ENCODE measurements around the gene TBX10.
"Not testable (repeated sequence)": the region's sequence is repeated elsewhere in the genome, so short reads cannot be mapped to it uniquely, and the experiment has no call there.

TBX10 gene

DNA sequence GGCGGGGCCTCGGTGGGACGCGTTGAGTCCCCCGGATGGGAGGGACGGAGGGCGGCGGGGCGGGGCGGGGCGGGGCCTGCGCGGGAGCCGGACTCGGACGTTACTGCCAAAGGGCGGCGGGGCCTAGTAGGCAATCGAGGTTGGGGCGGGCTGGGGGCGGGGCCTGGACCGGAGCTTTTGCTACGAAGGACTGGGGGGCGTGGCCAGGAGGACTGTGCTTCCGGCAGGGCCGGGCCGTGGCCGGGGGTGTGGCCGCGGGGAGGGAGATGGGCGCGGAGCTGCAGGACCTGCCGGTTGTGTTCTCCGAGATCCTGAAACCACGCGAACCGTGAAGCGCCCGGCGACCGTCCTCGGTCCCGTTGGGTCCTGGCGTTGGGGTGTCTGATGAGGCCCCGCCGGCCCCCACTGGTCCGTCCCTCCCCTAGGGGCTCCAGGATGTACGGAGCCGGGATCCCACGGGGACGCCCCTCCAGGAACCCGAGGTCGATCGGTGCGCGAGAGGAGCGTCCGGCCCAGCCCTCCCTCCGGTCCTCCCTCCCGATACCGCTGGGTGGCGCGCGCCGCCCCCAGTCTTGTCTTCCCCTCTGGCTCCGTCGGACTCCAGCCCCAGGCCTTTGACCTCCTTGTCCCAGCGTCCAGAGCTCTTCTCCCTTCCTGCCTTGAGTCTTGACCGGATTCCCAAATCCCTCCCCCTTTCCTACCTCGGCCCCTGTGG is 9.2 kb downstream of the TBX10 start:
- DNase-seq: peak; percentile 97

DNA sequence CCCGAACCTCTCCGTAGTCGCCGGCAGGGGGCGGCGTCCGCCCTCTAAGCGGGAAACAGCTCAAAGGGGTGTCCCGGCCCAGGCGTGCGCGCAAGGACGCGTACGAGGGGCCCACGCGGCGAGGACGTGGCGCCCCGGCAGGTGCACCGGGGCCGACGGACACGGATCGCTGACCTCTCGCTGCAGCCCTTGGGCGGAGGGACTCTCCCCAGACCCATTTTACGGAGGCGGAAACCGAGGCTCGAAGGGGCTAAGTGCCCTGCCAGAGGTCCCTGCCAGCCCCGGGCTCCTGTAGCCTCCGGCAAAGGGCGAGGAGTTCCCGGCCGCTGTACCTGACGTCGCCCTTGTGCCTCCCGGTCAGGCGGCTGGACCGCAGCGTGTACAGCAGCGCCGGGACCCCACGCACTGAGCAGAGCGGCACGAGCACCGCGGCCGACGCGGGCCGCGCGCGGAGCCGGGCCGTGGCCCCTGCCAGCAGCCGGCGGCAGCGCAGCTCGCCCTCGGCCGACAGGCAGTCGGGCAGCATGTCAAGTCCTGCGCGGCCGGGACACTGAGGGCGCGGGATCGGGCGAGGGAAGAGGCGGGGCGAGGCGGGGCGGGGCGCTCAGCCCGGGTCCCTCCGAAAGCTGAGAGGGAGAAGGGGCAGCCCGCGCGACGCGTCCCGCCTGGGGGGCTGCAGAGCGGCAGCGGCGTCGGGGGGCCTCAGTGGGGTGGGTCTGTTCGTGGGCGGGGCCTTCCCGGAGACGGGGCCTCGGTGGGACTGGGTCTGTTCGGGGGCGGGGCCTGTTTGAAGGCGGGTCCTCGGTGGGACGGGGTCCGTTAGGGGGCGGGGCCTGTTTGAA is 10.0 kb downstream of the TBX10 start, which contains the start of gene NUDT8:
NUDT8 (minus strand) TSS at position 552 of the 842 bp plus-strand sequence; CDS start at position 526, 26 bp downstream.
- DNase-seq: peak; percentile 78

DNA sequence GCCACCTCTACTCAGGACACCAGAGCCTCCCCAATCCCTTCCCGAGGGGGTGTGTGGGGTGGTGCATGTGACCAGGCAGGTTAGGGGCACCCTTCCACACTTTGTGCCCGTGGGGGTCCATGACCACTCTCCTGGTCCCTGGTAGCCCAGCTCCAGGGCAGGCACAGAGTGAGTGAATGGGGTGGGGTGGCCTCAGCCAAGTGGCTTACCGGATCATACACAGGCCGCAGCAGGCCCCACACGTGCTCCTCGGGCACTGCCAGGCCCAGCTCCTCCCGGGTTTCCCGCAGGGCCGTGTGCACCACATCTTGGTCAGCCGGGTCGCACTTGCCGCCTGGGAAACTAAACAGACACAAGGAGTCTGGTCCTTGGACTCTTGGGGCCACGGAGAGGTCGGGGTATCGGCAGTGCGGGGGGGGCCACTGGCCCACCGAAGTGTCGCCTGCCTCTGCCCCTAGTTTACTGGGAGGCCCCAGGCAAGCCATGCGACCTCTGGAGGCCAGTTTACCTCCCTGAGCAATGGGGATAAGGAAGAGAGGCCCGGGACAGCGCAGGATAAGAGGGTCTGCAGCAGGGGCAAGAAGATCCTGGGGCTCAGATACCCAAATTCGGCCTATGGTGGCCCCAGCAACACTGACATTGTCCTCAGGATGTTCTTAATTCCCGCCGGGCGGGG is 10.7 kb downstream of the TBX10 start:
- DNase-seq: no peak

DNA sequence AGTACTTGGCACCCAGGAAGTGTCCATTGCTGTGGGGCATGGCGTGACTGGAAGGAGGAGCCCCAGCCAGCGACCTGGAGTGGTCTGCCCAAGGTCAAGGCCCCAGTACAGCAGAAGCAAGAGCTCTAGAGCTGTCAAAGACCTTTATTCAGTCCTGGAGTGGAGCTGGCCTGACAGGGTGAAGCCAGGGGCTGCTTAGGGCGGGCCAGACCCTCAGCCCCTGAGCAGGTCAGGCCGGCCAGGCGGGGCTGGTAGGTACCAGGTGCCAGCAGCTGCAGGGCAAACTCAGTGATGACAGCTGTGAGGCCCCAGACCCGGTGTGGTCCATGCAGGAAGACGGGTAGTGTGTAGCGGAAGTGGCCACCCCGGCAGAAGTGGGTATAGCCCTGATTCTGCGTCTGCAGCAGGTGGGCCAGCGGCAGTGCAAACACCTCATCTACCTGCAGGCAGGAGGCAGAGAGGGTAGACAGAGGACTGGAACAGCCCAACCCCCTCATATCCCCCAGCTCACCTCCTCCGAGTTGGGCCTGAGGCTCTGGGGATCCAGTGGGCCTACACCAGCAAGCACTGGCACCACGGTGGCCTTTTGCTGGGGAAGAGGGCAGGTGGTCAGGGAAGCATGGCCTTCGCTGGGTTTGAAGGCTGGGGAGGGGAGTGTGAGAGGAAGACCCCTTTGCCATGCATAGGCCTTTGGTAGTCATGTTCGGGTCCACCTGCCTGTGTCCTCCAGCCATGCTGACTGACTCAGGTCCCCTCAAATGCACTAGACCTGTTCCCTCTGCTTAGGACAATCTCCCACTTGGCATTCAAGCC is 11.5 kb downstream of the TBX10 start:
- DNase-seq: no peak

DNA sequence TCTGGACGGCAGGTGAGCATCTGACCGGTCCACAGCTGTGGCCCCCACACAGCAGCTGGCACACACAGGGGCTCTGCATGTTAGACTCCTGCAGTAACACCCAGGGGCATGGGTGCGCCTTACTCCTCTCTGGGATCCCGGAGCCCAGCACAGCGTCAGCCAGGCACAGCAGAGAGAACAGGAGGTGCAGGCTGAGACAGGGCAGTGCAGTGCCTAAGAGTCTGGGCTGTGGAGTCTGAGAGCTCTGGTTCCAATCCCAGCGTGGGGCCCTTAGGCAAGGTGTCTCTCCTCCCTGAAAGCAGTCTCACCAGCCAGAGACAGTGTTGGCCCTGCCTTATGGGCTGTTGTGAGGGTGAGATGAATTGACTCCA is 12.1 kb downstream of the TBX10 start:
- no peak for DNase-seq

DNA sequence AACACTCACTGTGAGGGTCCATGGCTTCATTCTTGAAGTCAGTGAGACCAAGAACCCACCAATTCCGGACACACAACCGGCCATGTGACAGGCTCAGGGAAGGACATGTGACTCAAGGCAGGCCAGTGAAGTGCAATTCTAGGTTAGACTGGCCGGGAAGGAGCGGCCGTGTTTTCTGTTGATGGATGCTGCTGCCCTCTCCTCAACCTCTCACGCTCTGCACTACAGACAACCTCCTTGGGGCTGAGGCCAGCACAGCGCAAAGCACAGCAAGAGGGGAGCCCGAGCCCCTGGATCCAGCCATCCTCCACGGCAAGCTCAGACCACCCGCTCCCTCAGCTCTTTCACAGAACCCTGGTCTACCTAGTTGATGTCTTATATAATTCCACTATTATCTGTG is 12.6 kb downstream of the TBX10 start:
- DNase-seq: no peak

DNA sequence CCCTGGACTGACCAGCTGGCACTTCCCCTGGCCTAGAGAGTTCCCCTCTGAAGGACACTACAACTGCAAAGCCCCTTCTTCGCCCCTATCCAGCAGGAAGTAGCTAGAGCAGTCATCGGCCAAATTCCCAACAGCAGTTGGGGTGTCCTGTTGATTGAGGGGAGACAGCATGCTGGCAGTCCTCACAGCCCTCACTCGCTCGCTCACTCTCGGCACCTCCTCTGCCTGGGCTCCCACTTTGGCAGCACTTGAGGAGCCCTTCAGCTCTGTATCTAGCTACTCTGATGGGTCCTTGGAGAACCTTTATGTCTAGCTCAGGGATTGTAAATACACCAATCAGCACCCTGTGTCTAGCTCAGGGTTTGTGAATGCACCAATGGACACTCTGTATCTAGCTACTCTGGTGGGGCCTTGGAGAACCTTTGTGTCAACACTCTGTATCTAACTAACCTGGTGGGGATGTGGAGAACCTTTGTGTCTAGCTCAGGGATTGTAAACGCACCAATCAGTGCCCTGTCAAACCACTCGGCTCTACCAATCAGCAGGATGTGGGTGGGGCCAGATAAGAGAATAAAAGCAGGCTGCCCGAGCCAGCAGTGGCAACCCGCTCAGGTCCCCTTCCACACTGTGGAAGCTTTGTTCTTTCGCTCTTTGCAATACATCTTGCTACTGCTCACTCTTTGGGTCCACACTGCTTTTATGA is 13.3 kb downstream of the TBX10 start:
- DNase-seq: not testable (repeated sequence)

DNA sequence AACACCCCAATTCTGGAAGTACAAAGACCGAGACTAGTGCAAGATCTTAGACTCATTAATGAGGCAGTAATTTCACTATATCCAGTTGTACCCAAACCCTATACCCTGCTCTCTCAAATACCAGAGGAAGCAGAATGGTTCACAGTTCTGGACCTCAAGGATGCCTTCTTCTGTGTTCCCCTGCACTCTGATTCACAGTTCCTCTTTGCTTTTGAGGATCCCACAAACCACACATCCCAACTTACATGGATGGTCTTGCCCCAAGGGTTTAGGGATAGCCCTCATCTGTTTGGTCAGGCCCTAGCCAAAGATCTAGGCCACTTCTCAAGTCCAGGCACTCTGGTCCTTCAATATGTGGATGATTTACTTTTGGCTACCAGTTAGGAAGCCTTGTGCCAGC is 15.8 kb downstream of the TBX10 start:
- DNase-seq: not testable (repeated sequence)

DNA sequence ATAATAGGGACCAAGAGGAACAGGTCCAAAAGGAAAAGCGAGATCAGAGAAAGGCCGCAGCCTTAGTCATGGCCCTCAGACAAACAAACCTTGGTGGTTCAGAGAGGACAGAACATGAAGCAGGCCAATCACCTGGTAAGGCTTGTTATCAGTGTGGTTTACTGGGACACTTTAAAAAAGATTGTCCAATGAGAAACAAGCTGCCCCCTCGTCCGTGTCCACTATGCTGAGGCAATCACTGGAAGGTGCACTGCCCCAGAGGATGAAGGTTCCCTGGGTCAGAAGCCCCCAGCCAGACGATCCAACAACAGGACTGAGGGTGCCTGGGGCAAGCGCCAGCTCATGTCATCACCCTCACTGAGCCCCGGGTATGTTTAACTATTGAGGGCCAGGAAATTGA is 16.7 kb downstream of the TBX10 start:
- DNase-seq: not testable (repeated sequence)

DNA sequence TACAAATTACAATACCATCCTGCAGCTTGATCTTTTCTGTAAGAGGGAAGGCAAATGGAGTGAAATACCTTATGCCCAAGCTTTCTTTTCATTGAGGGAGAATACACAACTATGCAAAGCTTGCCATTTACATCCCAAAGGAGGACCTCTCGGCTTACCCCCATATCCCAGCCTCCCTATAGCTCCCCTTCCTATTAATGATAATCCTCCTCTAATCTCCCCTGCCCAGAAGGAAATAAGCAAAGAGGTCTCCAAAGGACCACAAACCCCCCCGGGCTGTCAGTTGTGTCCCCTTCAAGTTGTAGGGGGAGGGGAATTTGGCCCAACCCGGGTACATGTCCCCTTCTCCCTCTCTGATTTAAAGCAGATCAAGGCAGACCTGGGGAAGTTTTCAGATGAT is 17.6 kb downstream of the TBX10 start:
- not testable (repeated sequence) for DNase-seq

DNA sequence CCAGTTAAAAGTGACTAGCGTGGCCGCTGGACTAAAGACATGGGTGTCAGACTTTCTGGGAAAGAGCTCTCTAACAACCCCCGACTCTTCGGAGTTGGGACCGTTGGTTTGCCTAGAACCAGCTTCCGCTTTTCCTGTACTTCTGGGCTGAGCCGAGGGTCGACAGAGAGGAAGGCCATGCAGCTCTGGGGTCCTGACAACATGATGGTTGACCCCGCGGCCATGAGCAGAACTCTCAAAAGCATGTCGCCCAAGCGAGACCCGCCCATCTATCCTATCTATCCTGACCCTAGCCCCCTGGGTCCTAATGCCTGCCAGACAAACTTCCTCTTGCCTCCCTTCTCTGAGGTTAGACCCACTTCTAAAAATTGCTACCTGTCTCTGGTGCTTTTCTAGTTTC is 18.9 kb downstream of the TBX10 start:
- not testable (repeated sequence) for DNase-seq

DNA sequence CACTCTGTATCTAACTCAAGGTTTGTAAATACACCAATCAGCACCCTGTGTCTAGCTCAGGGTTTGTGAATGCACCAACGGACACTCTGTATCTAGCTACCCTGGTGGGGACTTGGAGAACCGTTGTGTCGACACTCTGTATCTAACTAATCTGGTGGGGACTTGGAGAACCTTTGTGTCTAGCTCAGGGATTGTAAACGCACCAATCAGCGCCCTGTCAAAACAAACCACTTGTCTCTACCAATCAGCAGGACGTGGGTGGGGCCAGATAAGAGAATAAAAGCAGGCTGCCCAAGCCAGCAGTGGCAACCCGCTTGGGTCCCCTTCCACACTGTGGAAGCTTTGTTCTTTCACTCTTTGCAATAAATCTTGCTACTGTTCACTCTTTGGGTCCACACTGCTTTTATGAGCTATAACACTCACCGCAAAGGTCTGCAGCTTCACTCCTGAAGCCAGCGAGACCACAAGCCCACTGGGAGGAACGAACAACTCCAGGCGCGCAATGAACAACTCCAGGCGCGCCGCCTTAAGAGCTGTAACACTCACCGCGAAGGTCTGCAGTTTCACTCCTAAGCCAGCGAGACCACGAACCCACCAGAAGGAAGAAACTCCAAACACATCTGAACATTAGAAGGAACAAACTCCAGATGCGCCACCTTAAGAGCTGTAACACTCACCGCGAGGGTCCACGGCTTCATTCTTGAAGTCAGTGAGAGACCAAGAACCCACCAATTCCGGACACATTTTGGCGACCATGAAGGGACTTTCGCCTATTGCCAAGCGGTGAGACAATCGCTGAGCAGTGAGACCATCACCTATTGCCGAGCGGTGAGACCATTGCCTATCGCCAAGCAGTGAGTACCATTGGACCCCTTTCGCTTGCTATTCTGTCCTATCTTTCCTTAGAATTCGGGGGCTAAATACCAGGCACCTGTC is 19.6 kb downstream of the TBX10 start:
- DNase-seq: not testable (repeated sequence)

DNA sequence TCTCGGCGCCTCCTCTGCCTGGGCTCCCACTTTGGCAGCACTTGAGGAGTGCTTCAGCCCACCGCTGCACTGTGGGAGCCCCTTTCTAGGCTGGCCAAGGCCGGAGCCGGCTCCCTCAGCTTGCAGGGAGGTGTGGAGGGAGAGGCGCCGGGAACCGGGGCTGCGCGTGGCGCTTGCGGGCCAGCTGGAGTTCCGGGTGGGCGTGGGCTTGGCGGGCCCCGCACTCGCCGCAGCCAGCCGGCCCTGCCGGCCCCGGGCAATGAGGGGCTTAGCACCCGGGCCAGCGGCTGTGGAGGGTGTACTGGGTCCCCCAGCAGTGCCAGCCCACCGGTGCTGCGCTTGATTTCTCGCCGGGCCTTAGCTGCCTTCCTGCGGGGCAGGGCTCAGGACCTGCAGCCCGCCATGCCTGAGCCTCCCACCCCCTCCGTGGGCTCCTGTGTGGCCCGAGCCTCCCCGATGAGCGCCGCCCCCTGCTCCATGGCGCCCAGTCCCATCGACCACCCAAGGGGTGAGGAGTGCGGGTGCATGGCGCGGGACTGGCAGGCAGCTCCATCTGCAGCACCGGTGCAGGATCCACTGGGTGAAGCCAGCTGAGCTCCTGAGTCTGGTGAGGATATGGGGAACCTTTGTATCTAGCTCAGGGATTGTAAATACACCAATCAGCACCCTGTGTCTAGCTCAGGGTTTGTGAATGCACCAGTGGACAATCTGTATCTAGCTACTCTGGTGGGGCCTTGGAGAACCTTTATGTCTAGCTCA is 20.5 kb downstream of the TBX10 start:
- not testable (repeated sequence) for DNase-seq

DNA sequence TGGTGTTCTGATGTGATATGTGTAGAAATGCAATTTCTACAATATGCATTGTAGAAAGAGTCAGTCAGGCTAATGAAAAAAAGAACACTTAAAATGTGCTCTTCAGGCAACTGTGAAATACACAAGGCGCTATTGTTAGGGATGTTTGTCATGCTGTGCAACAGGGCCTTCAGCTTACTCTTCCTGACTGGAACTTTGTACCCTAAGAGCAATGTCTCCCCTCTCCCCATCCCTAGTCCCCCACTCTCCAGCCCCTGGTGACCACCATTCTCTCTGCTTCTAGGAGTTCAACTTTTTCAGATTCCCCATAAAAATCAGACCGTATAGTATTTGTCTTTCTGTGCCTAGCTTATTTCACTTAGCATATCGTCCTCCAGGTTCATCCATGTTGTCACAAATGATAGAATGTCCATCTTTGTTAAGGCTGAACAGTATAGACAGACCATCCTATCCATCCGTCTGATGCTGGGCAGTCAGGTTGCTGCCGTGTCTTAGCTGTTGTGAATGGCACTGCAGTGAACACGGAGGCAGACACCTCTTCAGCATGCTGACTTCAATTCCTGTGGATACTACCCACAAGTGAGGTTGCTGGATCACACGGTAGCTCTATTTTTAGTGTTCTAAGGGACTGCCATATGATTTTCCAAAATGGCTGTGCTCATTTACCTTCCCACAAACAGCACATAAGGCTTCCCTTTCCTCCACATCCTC is 22.2 kb downstream of the TBX10 start:
- DNase-seq: no peak

DNA sequence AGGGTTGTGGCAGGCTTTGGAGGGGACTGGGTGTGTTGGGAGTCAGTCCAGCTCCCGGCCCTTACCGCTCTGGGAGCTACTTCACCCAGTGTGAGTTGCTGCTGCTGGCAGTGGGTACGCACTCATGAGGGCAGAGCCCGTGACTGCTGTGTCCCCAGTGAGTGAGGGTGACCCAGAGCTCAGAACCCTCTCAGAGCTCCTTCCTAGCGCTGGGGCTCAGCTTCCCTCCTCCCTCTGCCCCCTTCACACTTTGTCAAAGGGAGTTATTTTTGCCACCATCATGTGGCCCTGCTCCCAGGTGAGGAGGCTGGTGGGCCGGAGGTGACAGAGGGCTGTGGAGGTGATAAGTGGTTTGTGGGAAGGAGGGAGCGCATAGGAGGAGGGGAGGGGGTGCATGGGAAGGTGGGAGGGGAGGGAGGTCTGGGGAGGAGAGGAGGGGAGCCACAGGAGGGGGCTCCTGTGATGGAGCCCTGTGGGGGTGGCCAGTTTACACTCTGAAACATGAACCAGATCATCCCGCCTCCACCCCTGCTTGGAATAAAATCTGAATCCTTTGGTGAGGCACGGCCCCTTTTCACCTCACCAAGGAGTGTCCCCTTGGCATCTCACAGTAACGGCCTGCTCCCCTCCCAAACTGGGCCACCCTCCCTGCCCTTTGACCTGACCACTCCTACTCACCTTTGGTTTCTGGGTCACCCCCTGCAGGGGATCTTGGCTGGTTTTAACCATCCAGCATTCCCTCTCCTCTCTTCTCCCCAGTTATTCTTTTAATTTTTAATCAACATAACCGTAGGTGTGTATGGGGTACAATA is 22.9 kb downstream of the TBX10 start:
- no peak for DNase-seq

DNA sequence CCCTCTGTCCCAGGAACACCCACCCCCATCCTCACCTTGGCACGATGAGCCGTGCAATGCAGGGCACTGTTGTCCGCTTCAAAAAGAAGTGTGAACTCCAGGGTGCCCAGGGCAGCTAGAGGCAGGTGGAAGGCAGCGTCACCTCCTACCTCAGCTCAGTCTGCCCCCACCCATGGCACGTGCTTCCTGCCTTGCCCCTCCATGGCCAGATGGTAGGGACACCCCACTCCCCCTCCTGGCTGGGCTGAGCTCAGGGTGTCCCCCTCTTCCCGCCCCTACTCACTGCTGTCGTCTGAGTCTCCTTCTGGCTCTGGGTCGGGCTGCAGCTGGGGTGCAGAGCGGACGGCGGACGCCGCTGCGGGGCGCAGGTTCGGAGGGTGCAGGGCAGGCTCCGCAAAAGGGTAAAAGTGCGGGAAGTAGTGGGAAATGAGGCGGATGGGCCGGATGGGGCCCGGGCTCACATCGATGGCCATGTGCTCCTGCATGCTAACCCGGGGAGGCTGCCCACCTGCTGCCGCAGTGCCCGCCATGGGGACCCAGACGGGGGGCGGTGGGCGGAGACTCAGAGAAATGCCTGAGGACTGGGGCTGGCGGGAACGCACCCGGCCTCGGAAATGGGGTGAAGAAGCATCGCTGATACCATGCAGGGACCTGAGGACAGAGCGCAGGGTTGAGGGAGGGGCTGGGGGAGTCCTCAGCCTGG is 23.7 kb downstream of the TBX10 start:
- no peak for DNase-seq

Measured in fibroblast of skin of right biceps (primary cell).